Endothelial cell of umbilical vein (primary cell): ENCODE data around the gene ANO4. TPM values are rescaled to one million over a fixed set of nuclear protein-coding genes. Genes with fewer than 3 reads are reported as not detected.
"Not testable (repeated sequence)": the region's sequence is repeated elsewhere in the genome, so short reads cannot be mapped to it uniquely, and the experiment has no call there.

ENCODE experiments used
- BruUV-seq: library from RNA; stranded (reverse); fragments of 400-500 nt; replicated peaks from 2 replicates; lab custom pipeline; 2021; lab: Mats Ljungman, UMichigan
- CTCF ChIA-PET: fragments of 300-600, 350-600 bp; sonication (Branson Sonifier 250); formaldehyde crosslinking; loops from one replicate; lab custom pipeline; 2021; ENCODE audit warnings: antibody characterized with exemption, inconsistent platforms; lab: Charles Lee
- POLR2A ChIA-PET: fragments of 300-600, 350-600 bp; sonication (Branson Sonifier 250); formaldehyde crosslinking; loops from one replicate; lab custom pipeline; 2021; ENCODE audit warnings: antibody characterized with exemption, inconsistent platforms; lab: Charles Lee
- DNase-seq: peaks from one replicate; pipeline ENCODE4 v3.0.0-alpha.2; 2011; ENCODE audit warnings: low read depth, low spot score
- FAIRE-seq: peaks from 2 replicates; lab custom pipeline; 2011; peaks lifted over from hg19 to GRCh38; lab: Jason Lieb, UNC
- H2AFZ ChIP-seq: 2 replicates; pipeline ENCODE4 v1.6.0; 2012; ENCODE audit warnings: low read depth, low read length, control low read depth, inconsistent platforms
- H3K27ac ChIP-seq: 2 replicates; pipeline ENCODE4 v1.5.1; 2011; ENCODE audit warnings: low read depth, mild to moderate bottlenecking, control low read depth, low read length, moderate library complexity; ENCODE audit not compliant: insufficient read depth
- H3K27me3 ChIP-seq, 2 experiments: 2 replicates each; pipeline versions ENCODE4 v1.6.0 to v1.6.1; 2011; ENCODE audit warnings: low read length in 2 of 2, mixed read lengths in 1 of 2; ENCODE audit not compliant: control insufficient read depth in 2 of 2, insufficient read depth in 2 of 2
- H3K36me3 ChIP-seq, 2 experiments: 2 replicates in 1 of 2; 3 replicates in 1 of 2; pipeline ENCODE4 v1.5.1; 2011; ENCODE audit warnings: low read length in 2 of 2, mild to moderate bottlenecking in 1 of 2, moderate library complexity in 1 of 2; ENCODE audit not compliant: control insufficient read depth in 2 of 2, insufficient read depth in 2 of 2; ENCODE audit errors: extremely low read depth in 1 of 2
- H3K4me1 ChIP-seq: 3 replicates; pipeline ENCODE4 v1.5.1; 2011; ENCODE audit warnings: mild to moderate bottlenecking, low read length; ENCODE audit not compliant: control insufficient read depth, insufficient read depth; ENCODE audit errors: extremely low read depth
- H3K4me2 ChIP-seq: 2 replicates; pipeline ENCODE4 v1.6.1; 2011; ENCODE audit warnings: low read length, control low read depth, mixed read lengths; ENCODE audit not compliant: insufficient read depth
- H3K4me3 ChIP-seq, 3 experiments: fragments of 200-600 bp in 1 of 3; sonication (generic), shearing (Covaris generic) in 1 of 3; replicated peaks in 1 of 3; 2 replicates each; pipeline ENCODE4 v1.5.1; 2011 to 2016; ENCODE audit warnings: control low read depth in 3 of 3, low read length in 3 of 3, mild to moderate bottlenecking in 2 of 3, inconsistent platforms in 1 of 3, low read depth in 1 of 3, moderate library complexity in 1 of 3; ENCODE audit not compliant: insufficient read depth in 1 of 3
- H3K79me2 ChIP-seq: 2 replicates; pipeline ENCODE4 v1.6.0; 2012; ENCODE audit warnings: low read length, inconsistent platforms; ENCODE audit not compliant: control insufficient read depth, insufficient read depth
- H3K9ac ChIP-seq: replicated peaks from 2 replicates; pipeline ENCODE3; 2011; ENCODE audit warnings: low read length, control low read depth; ENCODE audit not compliant: insufficient read depth; ENCODE audit errors: extremely low read depth
- H3K9me1 ChIP-seq: replicated peaks from 3 replicates; pipeline ENCODE4 v1.6.0; 2011; ENCODE audit warnings: mild to moderate bottlenecking, low read length; ENCODE audit not compliant: control insufficient read depth, insufficient read depth; ENCODE audit errors: extremely low read depth
- H3K9me3 ChIP-seq: replicated peaks from 2 replicates; pipeline ENCODE4 v1.5.1; 2012; ENCODE audit warnings: low read length, inconsistent platforms; ENCODE audit not compliant: control insufficient read depth, insufficient read depth
- H4K20me1 ChIP-seq: replicated peaks from 2 replicates; pipeline ENCODE3; 2011; ENCODE audit warnings: mild to moderate bottlenecking, low read length; ENCODE audit not compliant: control insufficient read depth, insufficient read depth; ENCODE audit errors: extremely low read depth
- CTCF ChIP-seq, 2 donors: IDR thresholded peaks; 1 replicate in 1 of 2; 2 replicates in 1 of 2; pipeline ENCODE4 v1.5.1; 2011; ENCODE audit warnings: low read length in 2 of 2, mild to moderate bottlenecking in 2 of 2, moderate library complexity in 2 of 2, control low read depth in 1 of 2, inconsistent platforms in 1 of 2, low read depth in 1 of 2; ENCODE audit not compliant: insufficient read depth in 1 of 2; ENCODE audit errors: extremely low read depth in 1 of 2
- GATA2 ChIP-seq: IDR thresholded peaks from 2 replicates; pipeline ENCODE4 v1.7.0; 2011; ENCODE audit warnings: low read depth, mild to moderate bottlenecking, moderate library complexity, mixed read lengths, low read length; ENCODE audit not compliant: insufficient read length, insufficient read depth
- MAX ChIP-seq: IDR thresholded peaks from 2 replicates; pipeline ENCODE4 v1.6.1; 2011; ENCODE audit not compliant: insufficient read depth, insufficient read length
- dilution Hi-C: fragments of 300-500 bp; cut with MboI; formaldehyde crosslinking; loops from one replicate; pipeline ENCODE4 v1.15.0; 2019; ENCODE audit warnings: low sequenced_read_pairs; ENCODE audit not compliant: extremely low pct_ligation_motif_present
- intact Hi-C: fragments of 100-400 bp; cut with micrococcal nuclease; formaldehyde crosslinking; loops from one replicate; pipeline ENCODE4 v1.10.0; 2022
- polyA plus RNA-seq, 4 experiments: library from polyadenylated mRNA; depleted of rRNA in 3 of 4; stranded (reverse) in 3 of 4; unstranded in 1 of 4; fragments of >200 nt; gene quantifications; 2 replicates each; pipeline versions ENCODE4 v1.2.1 to v1.2.3, GENCODE V29; 2011 to 2012; ENCODE audit warnings: missing spikeins in 1 of 4
- total RNA-seq: library from RNA; stranded (reverse); gene quantifications from 2 replicates; pipeline ENCODE4 v1.2.3, GENCODE V29; 2021

The ANO4 gene
- total and polyA plus RNA-seq, 2 donors (not counting 3 experiments of a cell fraction or from before 2014, with no cell fraction given) = 0.25 TPM; not detected in 1

DNA sequence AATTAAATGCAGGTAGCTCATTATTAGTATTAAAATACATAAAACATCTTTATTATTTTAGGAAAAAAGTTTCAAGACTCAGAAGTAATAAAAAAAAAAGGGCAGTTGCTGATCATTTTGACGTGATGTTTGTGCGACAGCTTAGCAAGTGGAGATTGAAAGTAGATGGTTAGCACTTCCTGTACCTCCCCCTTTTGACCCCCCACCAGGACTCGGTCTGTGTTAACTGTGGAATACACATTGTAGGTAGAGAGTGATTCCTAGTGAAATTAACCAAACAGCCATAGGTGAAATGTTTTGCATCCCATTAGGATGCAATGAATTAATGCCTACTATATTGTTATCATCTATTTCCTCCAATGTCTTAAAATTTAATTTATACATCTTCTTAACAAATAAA is 294.7 kb downstream of the ANO4 start:
- H3K79me2 ChIP-seq = no peaks in the 10 kb centered on the region
- no peak for DNase-seq
- H3K36me3 ChIP-seq = no peaks in the 10 kb centered on the region
- intact Hi-C loops (no loop called here), dilution Hi-C loops (no loop called here)
- no peaks in the 10 kb centered on the region for H3K27me3 ChIP-seq
- no peak overlapping the region for H3K4me3 ChIP-seq
- H3K27ac ChIP-seq = no peak overlapping the region
- ChIA-PET CTCF (no interaction called here), POLR2A (no interaction called here)
- no peaks in the 10 kb centered on the region for H3K4me1 ChIP-seq
- no peaks in the 10 kb centered on the region for H4K20me1 ChIP-seq
- no peak for FAIRE-seq
- BruUV-seq = no TSS peak
- no peak overlapping the region for H2AFZ ChIP-seq
- no peak overlapping the region for H3K4me2 ChIP-seq
- no peaks in the 10 kb centered on the region for H3K9me1 ChIP-seq
- TF ChIP-seq GATA2 = no peak
- no peak for TF ChIP-seq CTCF (IDR thresholded peaks at IDR 0.05; ENCODE audit: extremely low read depth in 1 of 2, insufficient read depth in 1 of 2, low read depth in 1 of 2, low read length in 2 of 2)
- TF ChIP-seq MAX = no peak
- no peak overlapping the region for H3K9ac ChIP-seq
- no peaks in the 10 kb centered on the region for H3K9me3 ChIP-seq

DNA sequence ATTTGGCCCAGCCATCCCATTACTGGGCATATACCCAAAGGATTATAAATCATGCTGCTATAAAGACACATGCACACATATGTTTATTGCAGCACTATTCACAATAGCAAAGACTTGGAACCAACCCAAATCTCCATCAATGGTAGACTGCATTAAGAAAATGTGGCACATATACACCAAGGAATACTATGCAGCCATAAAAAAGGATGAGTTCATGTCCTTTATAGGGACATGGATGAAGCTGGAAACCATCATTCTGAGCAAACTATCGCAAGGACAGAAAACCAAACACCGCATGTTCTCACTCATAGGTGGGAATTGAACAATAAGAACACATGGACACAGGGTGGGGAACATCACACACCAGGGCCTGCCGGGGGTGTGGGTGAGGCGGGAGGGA is 295.6 kb downstream of the ANO4 start:
- H3K9me3 ChIP-seq, H3K79me2 ChIP-seq, H2AFZ ChIP-seq, POLR2A ChIA-PET, CTCF ChIA-PET, H3K4me2 ChIP-seq, H3K4me1 ChIP-seq, H4K20me1 ChIP-seq, H3K27ac ChIP-seq, FAIRE-seq, H3K27me3 ChIP-seq, H3K9ac ChIP-seq, dilution Hi-C loops, BruUV-seq, H3K36me3 ChIP-seq, H3K4me3 ChIP-seq, H3K9me1 ChIP-seq, intact Hi-C loops, DNase-seq: not testable (repeated sequence)
